GM21367 (cell line): ENCODE data around the gene PSMC4.

ENCODE experiments used
- ATAC-seq: cut with Tn5 transposase; IDR thresholded peaks from one replicate; pipeline ENCODE4 v1.9.1; 2021; ENCODE audit not compliant: unreplicated experiment

PSMC4 gene

DNA sequence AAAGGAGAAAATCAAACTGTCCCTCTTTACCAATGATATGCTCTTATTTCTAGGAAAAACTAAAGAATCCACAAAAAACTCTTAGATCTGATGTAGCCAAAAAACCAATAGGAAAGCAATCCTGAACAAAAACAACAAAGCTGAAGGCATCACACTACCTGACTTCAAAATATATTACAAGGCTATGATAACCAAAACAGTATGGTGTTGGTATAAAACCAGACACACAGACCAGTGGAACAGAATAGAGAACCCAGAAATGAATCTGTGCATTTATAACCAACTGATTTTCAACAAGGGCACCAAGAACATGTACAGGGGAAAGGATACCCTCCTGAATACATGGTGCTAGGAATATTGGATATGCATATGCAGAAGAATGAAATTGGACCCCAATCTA is 16.2 kb downstream of the PSMC4 start:
- ATAC-seq: no peak

GRCh38 chr19:39987596-39987995 is 16.6 kb downstream of the PSMC4 start:
- ATAC-seq: no peak

- ATAC-seq: no peak
Measured at GRCh38 chr19:39993605-39994004, 22.6 kb downstream of the PSMC4 start.

- ATAC-seq: no peak
Measured at GRCh38 chr19:39994361-39994760, 23.4 kb downstream of the PSMC4 start.

GRCh38 chr19:39995794-39996193 is 24.8 kb downstream of the PSMC4 start:
- ATAC-seq: no peak

- ATAC-seq: no peak
Measured at GRCh38 chr19:39996218-39996810, 25.3 kb downstream of the PSMC4 start.

- ATAC-seq: no peak
Measured at GRCh38 chr19:39996811-39997637, 26.1 kb downstream of the PSMC4 start, which contains the start of gene ZNF546. Gene ZNF546 (plus strand): TSS chr19:39997060. CDS start chr19:39998327, 1,267 bp downstream.

GRCh38 chr19:39997638-39998216 is 26.8 kb downstream of the PSMC4 start:
- no peak for ATAC-seq

GRCh38 chr19:39998501-39998900 is 27.5 kb downstream of the PSMC4 start:
- no peak for ATAC-seq

- ATAC-seq: no peak
Measured at GRCh38 chr19:40005691-40006272, 34.8 kb downstream of the PSMC4 start.

GRCh38 chr19:40006273-40006691 is 35.3 kb downstream of the PSMC4 start:
- ATAC-seq: no peak

DNA sequence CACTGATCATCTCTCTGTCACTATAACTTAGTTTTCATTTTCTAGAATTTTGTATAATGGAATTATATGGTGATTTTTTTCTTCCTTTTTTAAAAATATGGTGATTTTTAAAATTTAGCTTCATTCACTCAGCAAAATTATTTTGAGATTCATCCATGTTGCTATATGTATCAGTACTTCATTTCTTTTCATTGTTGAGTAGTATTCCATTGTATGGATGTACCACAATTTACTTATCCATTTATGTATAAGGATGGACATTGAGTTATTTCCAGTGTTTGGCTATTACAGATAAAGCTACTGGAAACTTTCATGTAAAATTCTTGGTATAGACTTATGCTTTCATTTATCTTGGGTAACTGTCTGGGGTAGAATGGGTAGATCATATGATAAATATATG is 38.7 kb downstream of the PSMC4 start:
- no peak for ATAC-seq

DNA sequence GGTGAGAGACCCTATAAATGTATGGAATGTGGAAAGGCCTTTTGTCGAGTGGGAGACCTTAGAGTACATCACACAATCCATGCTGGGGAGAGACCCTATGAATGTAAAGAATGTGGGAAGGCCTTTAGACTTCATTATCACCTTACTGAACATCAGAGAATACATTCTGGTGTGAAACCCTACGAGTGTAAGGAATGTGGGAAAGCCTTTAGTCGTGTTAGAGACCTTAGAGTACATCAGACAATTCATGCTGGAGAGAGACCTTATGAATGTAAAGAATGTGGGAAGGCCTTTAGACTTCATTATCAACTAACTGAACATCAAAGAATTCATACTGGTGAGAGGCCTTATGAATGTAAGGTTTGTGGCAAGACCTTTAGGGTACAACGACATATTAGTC is 43.0 kb downstream of the PSMC4 start:
- ATAC-seq: no peak

DNA sequence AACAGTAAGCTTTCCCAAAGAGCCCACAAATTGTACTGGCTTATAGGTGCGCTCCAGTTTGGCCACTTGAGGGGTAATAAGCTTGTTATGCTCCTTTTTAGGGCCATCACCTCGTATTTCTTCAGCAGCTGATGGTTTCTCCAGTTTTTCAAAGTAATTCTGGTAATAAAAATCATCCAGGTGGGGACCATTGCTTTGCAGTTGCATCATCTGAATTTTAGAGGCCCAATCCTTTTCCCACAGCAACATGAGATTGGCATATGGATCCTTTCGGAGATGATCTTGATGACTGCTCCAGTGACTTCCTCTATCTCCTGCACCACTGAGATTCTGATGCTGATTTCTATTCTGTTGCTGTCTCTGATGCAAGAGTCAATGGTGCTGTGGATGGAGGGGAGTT is 53.0 kb downstream of the PSMC4 start:
- no peak for ATAC-seq

GRCh38 chr19:40025938-40026596 is 55.1 kb downstream of the PSMC4 start:
- ATAC-seq: no peak

- no peak for ATAC-seq
Measured at GRCh38 chr19:40026597-40026970, 55.6 kb downstream of the PSMC4 start.
